ENCODE measurements around the gene SPACA7.

The SPACA7 gene

GRCh38 chr13:112467236-112467635 is 91.1 kb downstream of the SPACA7 start:
- no peak for DNase-seq

GRCh38 chr13:112468069-112468468 is 91.9 kb downstream of the SPACA7 start:
- DNase-seq = no peak

- DNase-seq = no peak
Observed at GRCh38 chr13:112469071-112469745, 93.1 kb downstream of the SPACA7 start.

DNA sequence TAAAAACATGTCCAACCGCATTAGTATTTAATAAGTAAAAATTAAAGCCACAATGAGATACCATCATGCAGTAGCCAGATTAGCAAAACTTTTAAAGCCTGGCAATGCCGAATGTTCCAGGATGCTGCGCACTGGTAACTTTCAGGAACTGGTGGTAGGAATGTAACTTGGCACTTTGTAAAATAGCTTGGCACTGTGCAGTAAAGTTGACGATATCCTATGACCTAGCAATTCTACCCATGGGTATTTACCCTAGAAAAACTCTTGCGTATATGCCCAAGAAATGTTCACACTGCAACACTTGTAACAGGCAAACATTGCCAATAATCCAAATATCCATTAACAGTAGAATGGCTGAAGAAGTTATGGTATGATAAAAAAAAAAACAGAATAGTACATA is 97.7 kb downstream of the SPACA7 start:
- no peak for DNase-seq

GRCh38 chr13:112474869-112475268 is 98.7 kb downstream of the SPACA7 start:
- DNase-seq = no peak

DNA sequence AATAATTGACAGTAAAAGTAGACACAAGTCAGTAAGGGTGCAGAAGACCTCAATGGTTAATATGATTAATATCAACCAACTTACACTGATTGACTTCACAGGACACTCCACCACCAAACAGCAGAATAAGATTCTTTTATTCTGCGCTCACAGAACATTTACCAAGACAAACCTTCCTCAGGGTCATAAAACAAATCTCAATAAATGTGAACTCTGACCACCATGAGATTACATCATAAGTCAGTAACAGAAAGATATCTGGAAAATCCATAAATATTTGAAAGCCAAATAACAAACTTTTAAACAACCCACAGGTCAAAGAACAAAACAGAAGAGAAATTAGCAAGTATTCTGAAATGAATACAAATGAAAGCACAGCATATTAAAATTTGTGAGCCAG is 99.7 kb downstream of the SPACA7 start:
- DNase-seq = no peak

DNA sequence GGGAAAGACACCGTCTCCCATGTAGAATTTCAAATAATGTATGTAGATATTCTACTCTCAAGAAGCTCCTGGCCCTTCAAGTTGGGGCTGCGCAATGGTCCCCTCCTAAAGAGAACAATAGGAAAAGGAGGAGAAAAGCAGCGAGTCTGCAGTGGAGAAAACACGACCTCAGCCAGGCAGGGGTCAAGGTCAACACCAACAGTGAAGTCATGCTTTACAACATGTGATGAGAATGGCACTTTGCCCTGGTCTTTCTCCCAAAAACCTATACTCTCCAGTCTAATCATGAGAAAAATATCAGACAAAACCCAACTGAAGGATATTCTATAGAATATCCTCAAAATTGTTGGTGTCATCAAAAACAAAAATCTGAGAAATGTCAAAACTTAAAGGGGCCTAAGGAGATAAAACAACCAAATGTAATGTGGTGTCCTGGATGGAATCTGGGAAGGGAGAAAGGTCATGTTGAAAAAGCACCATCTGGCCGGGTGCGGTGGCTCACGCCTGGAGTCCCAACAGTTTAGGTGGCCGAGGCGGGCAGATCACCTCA is 101.0 kb downstream of the SPACA7 start:
- DNase-seq = no peak

- no peak for DNase-seq
Observed at GRCh38 chr13:112479389-112479788, 103.2 kb downstream of the SPACA7 start.

DNA sequence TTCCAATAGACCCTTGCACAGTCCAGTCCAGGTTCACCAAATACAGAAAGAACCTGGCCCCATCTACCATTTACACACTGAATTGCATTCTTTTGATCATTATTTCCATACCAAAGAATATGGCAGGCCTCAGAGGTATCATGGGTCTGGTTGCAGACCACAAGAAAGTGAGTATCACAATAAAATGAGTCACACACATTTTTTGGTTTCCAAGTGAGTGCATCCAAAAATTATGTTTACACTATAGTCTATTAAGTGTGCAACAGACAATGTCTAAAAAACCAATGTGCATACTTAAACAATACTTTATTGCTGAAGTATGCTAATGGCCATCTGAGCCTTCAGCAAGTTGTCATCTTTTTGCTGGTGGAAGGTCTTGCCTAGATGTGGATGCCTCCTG is 105.3 kb downstream of the SPACA7 start:
- DNase-seq = no peak

- DNase-seq = no peak
Observed at GRCh38 chr13:112483299-112483698, 107.1 kb downstream of the SPACA7 start.
